ENCODE measurements around the gene PRCP. TPM values are rescaled to one million over a fixed set of nuclear protein-coding genes. Genes with fewer than 3 reads are reported as not detected.

Gene PRCP
- polyA plus RNA-seq, 4 donors: 6.7 to 76.2 (median 21.0) TPM

- H3K4me1 ChIP-seq (ENCODE audit: control insufficient read depth in 3 of 3, insufficient read depth in 2 of 3, low read depth in 1 of 3, low read length in 2 of 3): peaks cover 0 to 13% (median 5%) of the 10 kb centered on the region in 3 donors
- H3K36me3 ChIP-seq (ENCODE audit: control insufficient read depth in 3 of 3, insufficient read depth in 2 of 3, low read depth in 1 of 3, low read length in 3 of 3): no peaks in the 10 kb centered on the region
- no peaks in the 10 kb centered on the region for H3K9me3 ChIP-seq (ENCODE audit: control insufficient read depth in 2 of 2, insufficient read depth in 1 of 2, low read depth in 1 of 2, low read length in 1 of 2)
- no peak overlapping the region for H3K27ac ChIP-seq (ENCODE audit: low read depth in 1 of 3, low read length in 2 of 3)
- DNase-seq: peak in 1 of 2 donors; percentile 9
- FAIRE-seq: no peak
- WGBS, 3 donors: 55 to 82% (median 72%) methylated on average over 6 of the region's 6 CpGs
- H3K27me3 ChIP-seq (ENCODE audit: control insufficient read depth in 3 of 3, insufficient read depth in 3 of 3, low read length in 3 of 3): no peaks in the 10 kb centered on the region
- no peak overlapping the region for H3K4me3 ChIP-seq (ENCODE audit: low read depth in 1 of 3, low read length in 3 of 3)
These were observed 4.0 kb downstream of the PRCP start for GRCh38 chr11:82896183-82896582.

GRCh38 chr11:82895437-82896091, 4.7 kb downstream of the PRCP start:
- no peak for FAIRE-seq
- H3K4me3 ChIP-seq (ENCODE audit: low read depth in 1 of 3, low read length in 3 of 3): no peak overlapping the region
- no peaks in the 10 kb centered on the region for H3K36me3 ChIP-seq (ENCODE audit: control insufficient read depth in 3 of 3, insufficient read depth in 2 of 3, low read depth in 1 of 3, low read length in 3 of 3)
- H3K27me3 ChIP-seq (ENCODE audit: control insufficient read depth in 3 of 3, insufficient read depth in 3 of 3, low read length in 3 of 3): no peaks in the 10 kb centered on the region
- H3K4me1 ChIP-seq (ENCODE audit: control insufficient read depth in 3 of 3, insufficient read depth in 2 of 3, low read depth in 1 of 3, low read length in 2 of 3): peaks cover 0 to 13% (median 5%) of the 10 kb centered on the region in 3 donors
- DNase-seq: no peak
- H3K27ac ChIP-seq (ENCODE audit: low read depth in 1 of 3, low read length in 2 of 3): no peak overlapping the region
- H3K9me3 ChIP-seq (ENCODE audit: control insufficient read depth in 2 of 2, insufficient read depth in 1 of 2, low read depth in 1 of 2, low read length in 1 of 2): no peaks in the 10 kb centered on the region

GRCh38 chr11:82892611-82893169, 7.5 kb downstream of the PRCP start:
- Histone ChIP-seq H3K36me3 (ENCODE audit: control insufficient read depth in 3 of 3, insufficient read depth in 2 of 3, low read depth in 1 of 3, low read length in 3 of 3) (no peaks in the 10 kb centered on the region), H3K4me1 (ENCODE audit: control insufficient read depth in 3 of 3, insufficient read depth in 2 of 3, low read depth in 1 of 3, low read length in 2 of 3) (peaks cover 0 to 4% (median 0%) of the 10 kb centered on the region in 3 donors), H3K4me3 (ENCODE audit: low read depth in 1 of 3, low read length in 3 of 3) (no peak overlapping the region), H3K9me3 (ENCODE audit: control insufficient read depth in 2 of 2, insufficient read depth in 1 of 2, low read depth in 1 of 2, low read length in 1 of 2) (no peaks in the 10 kb centered on the region), H3K27me3 (ENCODE audit: control insufficient read depth in 3 of 3, insufficient read depth in 3 of 3, low read length in 3 of 3) (no peaks in the 10 kb centered on the region), H3K27ac (ENCODE audit: low read depth in 1 of 3, low read length in 2 of 3) (no peak overlapping the region)
- 88 to 93% (median 92%) methylated on average over 2 of the region's 2 CpGs for WGBS, 3 donors
- DNase-seq: no peak
- no peak for FAIRE-seq

- FAIRE-seq (no peak), DNase-seq (no peak)
- Histone ChIP-seq H3K27me3 (ENCODE audit: control insufficient read depth in 3 of 3, insufficient read depth in 3 of 3, low read length in 3 of 3) (no peaks in the 10 kb centered on the region), H3K4me3 (ENCODE audit: low read depth in 1 of 3, low read length in 3 of 3) (no peak overlapping the region), H3K9me3 (ENCODE audit: control insufficient read depth in 2 of 2, insufficient read depth in 1 of 2, low read depth in 1 of 2, low read length in 1 of 2) (no peaks in the 10 kb centered on the region), H3K36me3 (ENCODE audit: control insufficient read depth in 3 of 3, insufficient read depth in 2 of 3, low read depth in 1 of 3, low read length in 3 of 3) (no peaks in the 10 kb centered on the region), H3K4me1 (ENCODE audit: control insufficient read depth in 3 of 3, insufficient read depth in 2 of 3, low read depth in 1 of 3, low read length in 2 of 3) (peaks cover 0 to 3% (median 0%) of the 10 kb centered on the region in 3 donors), H3K27ac (ENCODE audit: low read depth in 1 of 3, low read length in 2 of 3) (no peak overlapping the region)
These were observed 9.3 kb downstream of the PRCP start for GRCh38 chr11:82890936-82891335.

- H3K27ac ChIP-seq (ENCODE audit: low read depth in 1 of 3, low read length in 2 of 3): no peak overlapping the region
- no peaks in the 10 kb centered on the region for H3K9me3 ChIP-seq (ENCODE audit: control insufficient read depth in 2 of 2, insufficient read depth in 1 of 2, low read depth in 1 of 2, low read length in 1 of 2)
- H3K36me3 ChIP-seq (ENCODE audit: control insufficient read depth in 3 of 3, insufficient read depth in 2 of 3, low read depth in 1 of 3, low read length in 3 of 3): no peaks in the 10 kb centered on the region
- FAIRE-seq: no peak
- H3K27me3 ChIP-seq (ENCODE audit: control insufficient read depth in 3 of 3, insufficient read depth in 3 of 3, low read length in 3 of 3): no peaks in the 10 kb centered on the region
- WGBS, 3 donors: 87 to 100% (median 93%) methylated on average over 1 of the region's 1 CpG
- no peaks in the 10 kb centered on the region for H3K4me1 ChIP-seq (ENCODE audit: control insufficient read depth in 3 of 3, insufficient read depth in 2 of 3, low read depth in 1 of 3, low read length in 2 of 3)
- DNase-seq: no peak
- no peak overlapping the region for H3K4me3 ChIP-seq (ENCODE audit: low read depth in 1 of 3, low read length in 3 of 3)
These were observed 10.3 kb downstream of the PRCP start for GRCh38 chr11:82890002-82890341.

GRCh38 chr11:82889133-82890001, 10.9 kb downstream of the PRCP start:
- FAIRE-seq: no peak
- no peaks in the 10 kb centered on the region for H3K27me3 ChIP-seq (ENCODE audit: control insufficient read depth in 3 of 3, insufficient read depth in 3 of 3, low read length in 3 of 3)
- 62 to 84% (median 78%) methylated on average over 6 of the region's 6 CpGs for WGBS, 3 donors
- no peak overlapping the region for H3K27ac ChIP-seq (ENCODE audit: low read depth in 1 of 3, low read length in 2 of 3)
- no peak overlapping the region for H3K4me3 ChIP-seq (ENCODE audit: low read depth in 1 of 3, low read length in 3 of 3)
- no peaks in the 10 kb centered on the region for H3K9me3 ChIP-seq (ENCODE audit: control insufficient read depth in 2 of 2, insufficient read depth in 1 of 2, low read depth in 1 of 2, low read length in 1 of 2)
- no peak for DNase-seq
- H3K36me3 ChIP-seq (ENCODE audit: control insufficient read depth in 3 of 3, insufficient read depth in 2 of 3, low read depth in 1 of 3, low read length in 3 of 3): no peaks in the 10 kb centered on the region
- H3K4me1 ChIP-seq (ENCODE audit: control insufficient read depth in 3 of 3, insufficient read depth in 2 of 3, low read depth in 1 of 3, low read length in 2 of 3): no peaks in the 10 kb centered on the region

GRCh38 chr11:82883853-82884252, 16.4 kb downstream of the PRCP start:
- Histone ChIP-seq H3K4me1 (ENCODE audit: control insufficient read depth in 3 of 3, insufficient read depth in 2 of 3, low read depth in 1 of 3, low read length in 2 of 3) (no peaks in the 10 kb centered on the region), H3K27me3 (ENCODE audit: control insufficient read depth in 3 of 3, insufficient read depth in 3 of 3, low read length in 3 of 3) (no peaks in the 10 kb centered on the region), H3K36me3 (ENCODE audit: control insufficient read depth in 3 of 3, insufficient read depth in 2 of 3, low read depth in 1 of 3, low read length in 3 of 3) (no peaks in the 10 kb centered on the region), H3K27ac (ENCODE audit: low read depth in 1 of 3, low read length in 2 of 3) (no peak overlapping the region), H3K9me3 (ENCODE audit: control insufficient read depth in 2 of 2, insufficient read depth in 1 of 2, low read depth in 1 of 2, low read length in 1 of 2) (peaks cover 0 to 15% of the 10 kb centered on the region in 2 donors), H3K4me3 (ENCODE audit: low read depth in 1 of 3, low read length in 3 of 3) (no peak overlapping the region)
- 50 to 81% (median 79%) methylated on average over 3 of the region's 3 CpGs for WGBS, 3 donors
- no peak for DNase-seq
- FAIRE-seq: no peak

GRCh38 chr11:82874646-82875523, 25.3 kb downstream of the PRCP start:
- WGBS, 3 donors: 84 to 93% (median 91%) methylated on average over 4 of the region's 4 CpGs
- DNase-seq (no peak), FAIRE-seq (no peak)
- H3K27ac ChIP-seq (ENCODE audit: low read depth in 1 of 3, low read length in 2 of 3): no peak overlapping the region
- H3K27me3 ChIP-seq (ENCODE audit: control insufficient read depth in 3 of 3, insufficient read depth in 3 of 3, low read length in 3 of 3): no peaks in the 10 kb centered on the region
- peaks cover 0 to 3% (median 0%) of the 10 kb centered on the region in 3 donors for H3K4me1 ChIP-seq (ENCODE audit: control insufficient read depth in 3 of 3, insufficient read depth in 2 of 3, low read depth in 1 of 3, low read length in 2 of 3)
- no peak overlapping the region for H3K4me3 ChIP-seq (ENCODE audit: low read depth in 1 of 3, low read length in 3 of 3)
- H3K9me3 ChIP-seq (ENCODE audit: control insufficient read depth in 2 of 2, insufficient read depth in 1 of 2, low read depth in 1 of 2, low read length in 1 of 2): peaks cover 0 to 11% of the 10 kb centered on the region in 2 donors
- no peaks in the 10 kb centered on the region for H3K36me3 ChIP-seq (ENCODE audit: control insufficient read depth in 3 of 3, insufficient read depth in 2 of 3, low read depth in 1 of 3, low read length in 3 of 3)

All from small intestine (tissue), 7 donors.